ENCODE data around the gene KIAA0825.
"Not testable (repeated sequence)": the region's sequence is repeated elsewhere in the genome, so short reads cannot be mapped to it uniquely, and the experiment has no call there.

- not testable (repeated sequence) for TF ChIP-seq TAF1 (IDR thresholded peaks at IDR 0.05; ENCODE audit: low read depth, low read length); ATF3 (IDR thresholded peaks at IDR 0.05; ENCODE audit: insufficient read depth, low read depth, low read length); RNF2 (IDR thresholded peaks at IDR 0.05; ENCODE audit: borderline replicate concordance, low read depth, low read length, missing control alignments, poor library complexity, severe bottlenecking); EP300 (IDR thresholded peaks at IDR 0.05; ENCODE audit: borderline replicate concordance in 1 of 2, low read depth in 2 of 2, low read length in 2 of 2); KDM5A (IDR thresholded peaks at IDR 0.05; ENCODE audit: low read length); CTCF (IDR thresholded peaks at IDR 0.05; ENCODE audit: control extremely low read depth in 1 of 3, insufficient read depth in 1 of 3, low read depth in 1 of 3, low read length in 3 of 3); POLR2A (IDR thresholded peaks at IDR 0.05; ENCODE audit: control extremely low read depth in 1 of 2, low read depth in 2 of 2, low read length in 2 of 2); ATF2 (IDR thresholded peaks at IDR 0.05; ENCODE audit: low read length); NRF1 (IDR thresholded peaks at IDR 0.05; ENCODE audit: low read depth, low read length)
Observed at GRCh38 chr5:94573349-94573748, 45.1 kb downstream of the KIAA0825 start.
